ENCODE measurements around the gene MAP7D1. TPM values are rescaled to one million over a fixed set of nuclear protein-coding genes. Genes with fewer than 3 reads are reported as not detected.

The MAP7D1 gene
- total and polyA plus RNA-seq, 2 of the 13 experiments (the other 11 are each of a cell fraction or from before 2014, with no cell fraction given), result 5.6 to 7.2 TPM

- TF ChIP-seq NONO (IDR thresholded peaks at IDR 0.05), result no peak
- no peak for TF ChIP-seq NONO (CRISPR knock-in tag; conservative IDR thresholded peaks at IDR 0.05)
- TF ChIP-seq ZNF724P (CRISPR knock-in tag; IDR thresholded peaks at IDR 0.05; ENCODE audit: borderline replicate concordance), result no peak
- TF ChIP-seq PPARG (CRISPR knock-in tag; conservative IDR thresholded peaks at IDR 0.05), result no peak
- TF ChIP-seq ZHX1 (CRISPR knock-in tag; IDR thresholded peaks at IDR 0.05; ENCODE audit: low read depth), result no peak
- TF ChIP-seq ISL2 (CRISPR knock-in tag; IDR thresholded peaks at IDR 0.05), result 0 out of 2 replicates have a peak, but pooled peaks have one; percentile 4
- no peak for TF ChIP-seq GTF3A (CRISPR knock-in tag; conservative IDR thresholded peaks at IDR 0.05)
- TF ChIP-seq ZNF770 (CRISPR knock-in tag; IDR thresholded peaks at IDR 0.05), result no peak
- no peak for TF ChIP-seq GATAD2A (CRISPR knock-in tag; IDR thresholded peaks at IDR 0.05)
Observed at GRCh38 chr1:36157115-36157903, 1.3 kb downstream of the MAP7D1 start (continued).
